OCI-LY1 (cell line): ENCODE results near the gene TTC1.

ENCODE experiments used
- H2AFZ ChIP-seq: fragments of 200-600 bp; sonication (generic), shearing (Covaris generic); 2 replicates; pipeline ENCODE4 v1.6.0; 2014; ENCODE audit warnings: antibody characterized with exemption, mild to moderate bottlenecking, low read length
- H3F3A ChIP-seq: fragments of 200-600 bp; sonication (generic), shearing (Covaris generic); 2 replicates; pipeline ENCODE4 v1.6.0; 2014; ENCODE audit warnings: mild to moderate bottlenecking, antibody characterized with exemption, low read length, moderate library complexity; ENCODE audit not compliant: insufficient read depth
- H3K27ac ChIP-seq: fragments of 200-600 bp; sonication (generic); 2 replicates; pipeline ENCODE4 v1.5.1; 2014; ENCODE audit warnings: low read length, mixed run types, mild to moderate bottlenecking, low read depth; ENCODE audit not compliant: poor library complexity, severe bottlenecking
- H3K27me3 ChIP-seq: fragments of 200-600 bp; sonication (generic); 2 replicates; pipeline ENCODE4 v1.6.0; 2014; ENCODE audit warnings: antibody characterized with exemption, mild to moderate bottlenecking, low read length, moderate library complexity; ENCODE audit not compliant: insufficient read depth
- H3K36me3 ChIP-seq: fragments of 200-600 bp; sonication (generic); 2 replicates; pipeline ENCODE4 v1.6.1; 2014; ENCODE audit warnings: mild to moderate bottlenecking, antibody characterized with exemption, low read length, moderate library complexity, mixed read lengths; ENCODE audit not compliant: insufficient read depth
- H3K4me1 ChIP-seq: fragments of 200-600 bp; sonication (generic); 2 replicates; pipeline ENCODE4 v1.5.1; 2014; ENCODE audit warnings: mild to moderate bottlenecking, low read length, moderate library complexity; ENCODE audit not compliant: insufficient read depth, severe bottlenecking
- H3K4me2 ChIP-seq: fragments of 200-600 bp; sonication (generic), shearing (Covaris generic); 2 replicates; pipeline ENCODE4 v1.6.1; 2014; ENCODE audit warnings: low read length
- H3K4me3 ChIP-seq: fragments of 200-600 bp; sonication (generic); 2 replicates; pipeline ENCODE4 v1.5.1; 2014; ENCODE audit warnings: low read length, low read depth, mild to moderate bottlenecking, mixed read lengths; ENCODE audit not compliant: poor library complexity, severe bottlenecking
- H3K79me2 ChIP-seq: fragments of 200-600 bp; shearing (Covaris generic); 2 replicates; pipeline ENCODE4 v1.6.1; 2016; ENCODE audit warnings: mixed run types, low read length, mixed read lengths; ENCODE audit not compliant: insufficient read depth
- H3K9ac ChIP-seq: fragments of 200-600 bp; sonication (generic), shearing (Covaris generic); 2 replicates; pipeline ENCODE4 v1.6.1; 2014; ENCODE audit warnings: mild to moderate bottlenecking, low read length, mixed read lengths
- H3K9me2 ChIP-seq: fragments of 200-600 bp; sonication (generic), shearing (Covaris generic); 2 replicates; pipeline ENCODE4 v1.6.1; 2014; ENCODE audit warnings: low read depth, mild to moderate bottlenecking, low read length, mixed read lengths
- H3K9me3 ChIP-seq: fragments of 200-600 bp; shearing (Covaris generic); 2 replicates; pipeline ENCODE4 v1.6.1; 2014; ENCODE audit warnings: low read length, mixed read lengths
- H4K20me1 ChIP-seq: fragments of 200-600 bp; sonication (generic), shearing (Covaris generic); 2 replicates; pipeline ENCODE4 v1.6.0; 2016; ENCODE audit warnings: mild to moderate bottlenecking, low read length; ENCODE audit not compliant: insufficient read depth
- EZH2 ChIP-seq: fragments of 200-600 bp; sonication (generic), shearing (Covaris generic); IDR thresholded peaks from 2 replicates; pipeline ENCODE4 v1.8.0; 2017; ENCODE audit warnings: borderline replicate concordance, mixed run types, mild to moderate bottlenecking, antibody characterized with exemption, low read length, moderate library complexity, mixed read lengths
- TF ChIP-seq, protein P1 (sequence below): fragments of 200-600 bp; sonication (generic), shearing (Covaris generic); IDR thresholded peaks from 2 replicates; pipeline ENCODE4 v1.5.1; 2017; ENCODE audit warnings: mild to moderate bottlenecking, antibody characterized with exemption, low read length, moderate library complexity, mixed read lengths

The TTC1 gene

DNA sequence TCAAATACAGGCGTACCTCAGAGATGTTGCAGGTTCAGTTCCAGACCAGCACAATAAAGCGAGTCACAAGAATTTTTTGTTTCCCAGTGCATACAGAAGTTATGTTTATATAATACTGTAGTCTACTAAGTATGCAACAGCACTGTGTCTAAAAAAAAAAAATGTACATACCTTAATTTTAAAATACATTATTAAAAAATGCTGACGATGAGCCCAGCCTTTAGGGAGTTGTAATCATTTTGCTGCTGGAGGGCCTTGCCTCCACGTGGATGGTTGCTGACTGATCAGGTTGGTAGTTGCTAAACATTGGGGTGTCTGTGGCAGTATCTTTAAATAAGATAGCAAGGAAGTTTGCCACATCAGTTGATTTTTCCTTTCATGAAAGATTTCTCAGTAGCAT is 48.3 kb downstream of the TTC1 start:
- Histone ChIP-seq H3K4me2 (no peak overlapping the region), H3K9me3 (no peaks in the 10 kb centered on the region), H3K9me2 (no peaks in the 10 kb centered on the region), H2AFZ (no peak overlapping the region), H3K79me2 (no peaks in the 10 kb centered on the region), H3K36me3 (peaks cover 69% of the 10 kb centered on the region), H3K9ac (no peak overlapping the region), H3K27ac (no peak overlapping the region), H3F3A (no peaks in the 10 kb centered on the region), H3K27me3 (no peaks in the 10 kb centered on the region), H3K4me1 (no peaks in the 10 kb centered on the region), H4K20me1 (no peaks in the 10 kb centered on the region), H3K4me3 (no peak overlapping the region)
- no peak for TF ChIP-seq EZH2
- TF ChIP-seq, protein P1, sequence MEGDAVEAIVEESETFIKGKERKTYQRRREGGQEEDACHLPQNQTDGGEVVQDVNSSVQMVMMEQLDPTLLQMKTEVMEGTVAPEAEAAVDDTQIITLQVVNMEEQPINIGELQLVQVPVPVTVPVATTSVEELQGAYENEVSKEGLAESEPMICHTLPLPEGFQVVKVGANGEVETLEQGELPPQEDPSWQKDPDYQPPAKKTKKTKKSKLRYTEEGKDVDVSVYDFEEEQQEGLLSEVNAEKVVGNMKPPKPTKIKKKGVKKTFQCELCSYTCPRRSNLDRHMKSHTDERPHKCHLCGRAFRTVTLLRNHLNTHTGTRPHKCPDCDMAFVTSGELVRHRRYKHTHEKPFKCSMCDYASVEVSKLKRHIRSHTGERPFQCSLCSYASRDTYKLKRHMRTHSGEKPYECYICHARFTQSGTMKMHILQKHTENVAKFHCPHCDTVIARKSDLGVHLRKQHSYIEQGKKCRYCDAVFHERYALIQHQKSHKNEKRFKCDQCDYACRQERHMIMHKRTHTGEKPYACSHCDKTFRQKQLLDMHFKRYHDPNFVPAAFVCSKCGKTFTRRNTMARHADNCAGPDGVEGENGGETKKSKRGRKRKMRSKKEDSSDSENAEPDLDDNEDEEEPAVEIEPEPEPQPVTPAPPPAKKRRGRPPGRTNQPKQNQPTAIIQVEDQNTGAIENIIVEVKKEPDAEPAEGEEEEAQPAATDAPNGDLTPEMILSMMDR, result no peak

DNA sequence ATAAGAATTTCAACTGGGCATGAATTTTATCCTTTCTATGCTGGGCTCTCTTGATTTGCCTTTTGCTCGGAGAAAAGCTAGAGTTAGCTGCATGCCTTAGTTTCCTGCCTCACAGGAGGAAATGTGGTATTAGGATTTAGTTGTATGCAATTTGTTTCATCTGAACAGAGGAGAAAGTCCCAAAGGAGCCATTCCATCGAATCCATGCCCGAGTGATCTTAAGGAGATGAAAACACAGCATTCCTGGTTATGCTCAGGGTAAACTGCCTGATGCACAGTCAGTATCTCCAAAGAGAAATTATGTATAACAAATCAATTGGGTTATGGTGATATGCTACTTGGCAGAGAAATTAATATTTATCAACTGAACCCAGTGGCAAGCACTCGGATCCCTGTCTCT is 51.1 kb downstream of the TTC1 start:
- no peaks in the 10 kb centered on the region for H4K20me1 ChIP-seq
- H3F3A ChIP-seq, result no peaks in the 10 kb centered on the region
- H3K4me2 ChIP-seq, result no peak overlapping the region
- H3K79me2 ChIP-seq, result no peaks in the 10 kb centered on the region
- H3K27me3 ChIP-seq, result no peaks in the 10 kb centered on the region
- H2AFZ ChIP-seq, result no peak overlapping the region
- no peaks in the 10 kb centered on the region for H3K9me3 ChIP-seq
- TF ChIP-seq, protein P1, result no peak
- TF ChIP-seq EZH2, result no peak
- H3K36me3 ChIP-seq, result peaks cover 60% of the 10 kb centered on the region
- H3K9me2 ChIP-seq, result no peaks in the 10 kb centered on the region
- H3K4me1 ChIP-seq, result no peaks in the 10 kb centered on the region
- no peak overlapping the region for H3K4me3 ChIP-seq
- no peak overlapping the region for H3K9ac ChIP-seq
- H3K27ac ChIP-seq, result no peak overlapping the region

DNA sequence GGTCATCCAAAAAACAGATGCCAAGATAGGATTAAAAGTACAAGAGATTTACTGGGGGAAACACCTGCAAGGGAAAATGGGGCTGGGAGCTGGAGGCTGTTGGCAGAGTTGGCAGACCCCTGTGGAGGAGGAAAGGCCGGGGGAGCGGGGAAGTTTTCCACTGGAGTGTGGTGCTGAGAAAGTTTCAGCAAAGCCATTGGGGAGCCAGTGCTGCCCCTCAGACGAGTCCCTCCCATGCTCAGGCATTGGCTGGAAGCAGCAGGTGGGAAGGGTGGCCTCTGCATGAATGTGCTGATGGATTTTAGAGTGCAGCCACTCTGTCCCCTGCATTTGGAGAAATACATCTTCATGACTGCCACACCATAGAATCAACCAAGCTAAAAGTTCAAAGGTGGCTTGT is 52.8 kb downstream of the TTC1 start:
- Histone ChIP-seq H2AFZ (no peak overlapping the region), H3K9ac (no peak overlapping the region), H3K4me2 (no peak overlapping the region), H3F3A (no peaks in the 10 kb centered on the region), H3K36me3 (peaks cover 52% of the 10 kb centered on the region), H3K9me3 (no peaks in the 10 kb centered on the region), H3K4me3 (no peak overlapping the region), H3K4me1 (no peaks in the 10 kb centered on the region), H3K27me3 (no peaks in the 10 kb centered on the region), H4K20me1 (no peaks in the 10 kb centered on the region), H3K27ac (no peak overlapping the region), H3K9me2 (no peaks in the 10 kb centered on the region), H3K79me2 (no peaks in the 10 kb centered on the region)
- TF ChIP-seq, protein P1, result no peak
- TF ChIP-seq EZH2, result no peak
